HEK293 (cell line): Measurements from ENCODE around the gene SELENOP.

Experiments used
- CTCF ChIA-PET: fragments of 350-600 bp; formaldehyde crosslinking; extraction: SDS; loops from one replicate; lab custom pipeline; 2021; ENCODE audit warnings: antibody characterized with exemption; lab: Yijun Ruan, JAX
- POLR2A ChIA-PET: fragments of 300-600 bp; formaldehyde crosslinking; extraction: SDS; loops from one replicate; lab custom pipeline; 2020; ENCODE audit warnings: antibody characterized with exemption, inconsistent platforms; lab: Yijun Ruan, JAX
- H3K27ac ChIP-seq: fragments of 200-500 bp; sonication (Bioruptor generic); 2 replicates; pipeline ENCODE4 v1.5.1; 2014; ENCODE audit warnings: low read depth, low read length, control low read depth, inconsistent platforms; ENCODE audit errors: extremely low read depth
- H3K36me3 ChIP-seq, 2 experiments: fragments of 200-500 bp in 1 of 2; sonication (Bioruptor generic) in 1 of 2; 1 replicate in 1 of 2; 2 replicates in 1 of 2; pipeline ENCODE4 v1.5.1; 2014 to 2017; ENCODE audit warnings: inconsistent platforms in 2 of 2, low read length in 2 of 2; ENCODE audit not compliant: control insufficient read depth in 2 of 2, insufficient read depth in 1 of 2
- H3K4me1 ChIP-seq: fragments of 200-500 bp; sonication (Bioruptor generic); 2 replicates; pipeline ENCODE4 v1.5.1; 2014; ENCODE audit warnings: mild to moderate bottlenecking, low read length, inconsistent platforms; ENCODE audit not compliant: control insufficient read depth, insufficient read depth
- H3K4me3 ChIP-seq: 2 replicates; pipeline ENCODE4 v1.5.1; 2011; ENCODE audit warnings: low read depth, mild to moderate bottlenecking, control low read depth, low read length, moderate library complexity
- H3K9me3 ChIP-seq: fragments of 200-500 bp; sonication (Bioruptor generic); 2 replicates; pipeline ENCODE4 v1.5.1; 2014; ENCODE audit warnings: low read depth, low read length, inconsistent platforms; ENCODE audit not compliant: control insufficient read depth, insufficient read depth
- BCL11B ChIP-seq: fragments of 450-650 bp; formaldehyde crosslinking; IDR thresholded peaks from 2 replicates; pipeline ENCODE4 v1.5.1; 2016; ENCODE audit warnings: low read depth, missing biosample characterization, missing genetic modification characterization
- GLI2 ChIP-seq: fragments of 450-650 bp; formaldehyde crosslinking; IDR thresholded peaks from 2 replicates; pipeline ENCODE4; 2017; ENCODE audit warnings: missing biosample characterization, missing genetic modification characterization, low read depth, borderline replicate concordance
- GLI4 ChIP-seq: fragments of 450-650 bp; formaldehyde crosslinking; IDR thresholded peaks from 2 replicates; pipeline ENCODE4 v1.5.1; 2016; ENCODE audit warnings: missing biosample characterization, missing genetic modification characterization
- KLF7 ChIP-seq: fragments of 450-650 bp; formaldehyde crosslinking; IDR thresholded peaks from 2 replicates; pipeline ENCODE4 v1.5.1; 2016; ENCODE audit warnings: missing biosample characterization, missing genetic modification characterization, borderline replicate concordance
- KLF9 ChIP-seq: fragments of 450-650 bp; formaldehyde crosslinking; IDR thresholded peaks from 2 replicates; pipeline ENCODE4 v1.5.1; 2016; ENCODE audit warnings: missing biosample characterization, missing genetic modification characterization, low read depth
- PRDM2 ChIP-seq: fragments of 450-650 bp; formaldehyde crosslinking; IDR thresholded peaks from 2 replicates; pipeline ENCODE4 v1.5.1; 2016; ENCODE audit warnings: missing biosample characterization, missing genetic modification characterization, borderline replicate concordance
- TRIM28 ChIP-seq: IDR thresholded peaks from 2 replicates; pipeline ENCODE4 v1.6.1; 2011; ENCODE audit warnings: low read length, control low read depth, borderline replicate concordance
- WT1 ChIP-seq: fragments of 450-650 bp; formaldehyde crosslinking; IDR thresholded peaks from 2 replicates; pipeline ENCODE4 v1.5.1; 2016; ENCODE audit warnings: missing biosample characterization, missing genetic modification characterization
- YY1 ChIP-seq: fragments of 450-650 bp; formaldehyde crosslinking; IDR thresholded peaks from 2 replicates; pipeline ENCODE4 v1.5.1; 2018; ENCODE audit warnings: missing biosample characterization, missing genetic modification characterization
- ZBTB44 ChIP-seq: fragments of 450-650 bp; IDR thresholded peaks from 2 replicates; pipeline ENCODE4 v1.5.1; 2018; ENCODE audit warnings: missing biosample characterization, mild to moderate bottlenecking, missing genetic modification characterization
- ZNF112 ChIP-seq: fragments of 450-650 bp; formaldehyde crosslinking; IDR thresholded peaks from 2 replicates; pipeline ENCODE4 v1.5.0; 2017; ENCODE audit warnings: missing biosample characterization, missing genetic modification characterization
- ZNF114 ChIP-seq: fragments of 450-650 bp; formaldehyde crosslinking; IDR thresholded peaks from 2 replicates; pipeline ENCODE4 v1.5.0; 2017; ENCODE audit warnings: missing biosample characterization, missing genetic modification characterization
- ZNF138 ChIP-seq: fragments of 450-650 bp; formaldehyde crosslinking; IDR thresholded peaks from 2 replicates; pipeline ENCODE4 v1.5.1; 2016; ENCODE audit warnings: missing biosample characterization, missing genetic modification characterization, borderline replicate concordance
- ZNF211 ChIP-seq: fragments of 450-650 bp; formaldehyde crosslinking; IDR thresholded peaks from 2 replicates; pipeline ENCODE4 v1.5.1; 2016; ENCODE audit warnings: low read depth, missing biosample characterization, missing genetic modification characterization
- ZNF248 ChIP-seq: fragments of 450-650 bp; formaldehyde crosslinking; IDR thresholded peaks from 2 replicates; pipeline ENCODE4 v1.5.1; 2017; ENCODE audit warnings: missing biosample characterization, missing genetic modification characterization
- ZNF37A ChIP-seq: fragments of 450-650 bp; IDR thresholded peaks from 2 replicates; pipeline ENCODE4 v1.5.1; 2018; ENCODE audit warnings: missing biosample characterization, missing genetic modification characterization
- ZNF423 ChIP-seq: fragments of 450-650 bp; formaldehyde crosslinking; IDR thresholded peaks from 2 replicates; pipeline ENCODE4 v1.5.1; 2016; ENCODE audit warnings: missing biosample characterization, missing genetic modification characterization
- ZNF501 ChIP-seq: fragments of 450-650 bp; formaldehyde crosslinking; IDR thresholded peaks from 2 replicates; pipeline ENCODE4 v1.5.1; 2016; ENCODE audit warnings: missing biosample characterization, missing genetic modification characterization
- ZNF544 ChIP-seq: fragments of 450-650 bp; formaldehyde crosslinking; IDR thresholded peaks from 2 replicates; pipeline ENCODE4 v1.5.0; 2017; ENCODE audit warnings: missing biosample characterization, missing genetic modification characterization
- ZNF555 ChIP-seq: fragments of 450-650 bp; formaldehyde crosslinking; conservative IDR thresholded peaks from 2 replicates; pipeline ENCODE4 v1.5.1; 2017; ENCODE audit warnings: missing biosample characterization, mild to moderate bottlenecking, missing genetic modification characterization, inconsistent platforms
- ZNF596 ChIP-seq: fragments of 450-650 bp; IDR thresholded peaks from 2 replicates; pipeline ENCODE4 v1.5.0; 2018; ENCODE audit warnings: missing biosample characterization, mild to moderate bottlenecking, missing genetic modification characterization, moderate library complexity
- ZNF621 ChIP-seq: fragments of 450-650 bp; formaldehyde crosslinking; IDR thresholded peaks from 2 replicates; pipeline ENCODE4 v1.5.1; 2017; ENCODE audit warnings: missing biosample characterization, missing genetic modification characterization
- ZNF624 ChIP-seq: fragments of 450-650 bp; formaldehyde crosslinking; IDR thresholded peaks from 2 replicates; pipeline ENCODE4 v1.5.1; 2017; ENCODE audit warnings: missing biosample characterization, missing genetic modification characterization
- ZNF629 ChIP-seq: fragments of 450-650 bp; formaldehyde crosslinking; IDR thresholded peaks from 2 replicates; pipeline ENCODE4 v1.5.1; 2017; ENCODE audit warnings: missing biosample characterization, missing genetic modification characterization
- ZNF664 ChIP-seq: fragments of 450-650 bp; formaldehyde crosslinking; IDR thresholded peaks from 2 replicates; pipeline ENCODE4 v1.5.1; 2016; ENCODE audit warnings: missing biosample characterization, missing genetic modification characterization
- ZNF768 ChIP-seq: fragments of 450-650 bp; formaldehyde crosslinking; IDR thresholded peaks from 2 replicates; pipeline ENCODE4 v1.5.1; 2018; ENCODE audit warnings: missing biosample characterization, mild to moderate bottlenecking, missing genetic modification characterization
- ZNF837 ChIP-seq: fragments of 450-650 bp; formaldehyde crosslinking; IDR thresholded peaks from 2 replicates; pipeline ENCODE4 v1.5.1; 2016; ENCODE audit warnings: missing biosample characterization, missing genetic modification characterization
- ZSCAN5A ChIP-seq: fragments of 450-650 bp; formaldehyde crosslinking; IDR thresholded peaks from 2 replicates; pipeline ENCODE4 v1.5.1; 2016; ENCODE audit warnings: missing biosample characterization, missing genetic modification characterization

SELENOP gene

GRCh38 chr5:42837601-42838000, 25.9 kb upstream of the SELENOP start:
- no peak overlapping the region for H3K27ac ChIP-seq
- H3K4me3 ChIP-seq, result no peak overlapping the region
- H3K36me3 ChIP-seq, result no peaks in the 10 kb centered on the region
- POLR2A ChIA-PET, result no interaction called here
- H3K9me3 ChIP-seq, result no peaks in the 10 kb centered on the region
- CTCF ChIA-PET, result no interaction called here
- 0 out of 2 replicates have a peak, but pooled peaks cover 2% of the 10 kb centered on the region for H3K4me1 ChIP-seq
- no peak for TF ChIP-seq ZNF837 (tag by site-specific recombination)
- no peak for TF ChIP-seq ZNF664 (tag by site-specific recombination)
- TF ChIP-seq ZNF112 (tag by site-specific recombination), result no peak
- no peak for TF ChIP-seq BCL11B (tag by site-specific recombination)
- TF ChIP-seq ZNF596 (tag by site-specific recombination), result no peak
- no peak for TF ChIP-seq ZNF544
- TF ChIP-seq GLI2 (tag by site-specific recombination), result no peak
- no peak for TF ChIP-seq KLF9 (tag by site-specific recombination)
- no peak for TF ChIP-seq PRDM2 (tag by site-specific recombination)
- no peak for TF ChIP-seq YY1
- no peak for TF ChIP-seq ZNF423
- TF ChIP-seq KLF7 (tag by site-specific recombination), result no peak
- TF ChIP-seq ZNF768 (tag by site-specific recombination), result no peak

- CTCF ChIA-PET, result interaction anchor here (0.6 kb wide), 1 partner anchor 11 kb away, joined by 4 read pairs; no protein-coding TSS in a partner anchor
- POLR2A ChIA-PET, result no interaction called here
- H3K27ac ChIP-seq, result no peak overlapping the region
- TF ChIP-seq ZNF555 (tag by site-specific recombination), result no peak
- no peak for TF ChIP-seq ZNF248 (tag by site-specific recombination)
- TF ChIP-seq ZNF501 (tag by site-specific recombination), result no peak
- TF ChIP-seq ZSCAN5A (tag by site-specific recombination), result no peak
- no peak for TF ChIP-seq ZNF211 (tag by site-specific recombination)
- no peak for TF ChIP-seq ZNF629 (tag by site-specific recombination)
- no peak for TF ChIP-seq ZNF621 (tag by site-specific recombination)
- TF ChIP-seq ZNF37A (tag by site-specific recombination), result no peak
- no peak for TF ChIP-seq TRIM28
- TF ChIP-seq ZBTB44, result no peak
- TF ChIP-seq WT1 (tag by site-specific recombination), result no peak
- no peak for TF ChIP-seq ZNF837 (tag by site-specific recombination)
- no peak for TF ChIP-seq ZNF114 (tag by site-specific recombination)
- no peak for TF ChIP-seq ZNF624 (tag by site-specific recombination)
- no peak for TF ChIP-seq GLI4 (tag by site-specific recombination)
- TF ChIP-seq ZNF138 (tag by site-specific recombination), result no peak
Measured at GRCh38 chr5:42836070-42836769, 24.5 kb upstream of the SELENOP start.

More at GRCh38 chr5:42836070-42836769, 24.5 kb upstream of the SELENOP start:
- 0 out of 2 replicates have a peak, but pooled peaks cover 2% of the 10 kb centered on the region for H3K4me1 ChIP-seq
- H3K4me3 ChIP-seq, result no peak overlapping the region
- no peaks in the 10 kb centered on the region for H3K36me3 ChIP-seq
- no peaks in the 10 kb centered on the region for H3K9me3 ChIP-seq
